ENCODE results near the gene ATP5PF. TPM values are rescaled to one million over a fixed set of nuclear protein-coding genes. Genes with fewer than 3 reads are reported as not detected.

ATP5PF gene
- total and polyA plus RNA-seq, 2 donors from 2014 or later = 117 to 998 TPM

DNA sequence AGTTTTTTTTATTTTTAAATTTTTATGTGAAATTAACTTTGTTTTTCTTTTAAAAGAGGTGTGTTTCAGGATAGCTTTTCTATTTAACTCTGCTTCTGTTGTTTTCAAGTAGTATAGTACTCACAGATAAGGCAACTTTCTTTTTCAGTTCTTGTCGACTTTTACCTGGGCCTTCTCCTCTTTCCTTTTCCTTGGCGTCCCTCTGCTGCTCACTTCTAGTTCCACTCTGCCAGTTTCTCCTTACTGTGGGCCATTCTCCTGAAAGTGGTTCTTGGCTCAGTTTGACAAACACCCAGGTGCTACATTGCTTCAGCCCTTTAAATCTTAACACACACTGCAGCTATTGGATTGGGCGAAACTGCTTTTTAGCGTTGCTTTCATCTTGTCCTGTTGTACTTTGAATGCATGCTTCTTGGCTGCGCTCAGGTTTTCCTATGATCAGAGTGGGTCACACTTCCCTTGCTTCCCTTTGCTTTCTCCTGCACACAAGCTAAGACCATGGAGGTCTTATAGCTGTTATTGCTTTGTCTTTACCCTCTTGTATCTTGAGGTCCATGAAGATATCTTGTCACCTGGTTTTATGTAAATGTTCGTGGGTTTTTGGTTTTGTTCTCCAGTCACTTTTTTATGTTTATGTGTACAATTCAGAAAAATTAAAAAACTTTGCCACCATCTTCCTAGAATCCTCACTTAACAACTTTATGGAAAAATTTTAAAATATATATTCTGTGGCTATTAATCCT is 21.7 kb upstream of the ATP5PF start:
- FAIRE-seq = no peak
- H3K27ac ChIP-seq (ENCODE audit: low read depth in 2 of 2, low read length in 2 of 2) = no peak overlapping the region

DNA sequence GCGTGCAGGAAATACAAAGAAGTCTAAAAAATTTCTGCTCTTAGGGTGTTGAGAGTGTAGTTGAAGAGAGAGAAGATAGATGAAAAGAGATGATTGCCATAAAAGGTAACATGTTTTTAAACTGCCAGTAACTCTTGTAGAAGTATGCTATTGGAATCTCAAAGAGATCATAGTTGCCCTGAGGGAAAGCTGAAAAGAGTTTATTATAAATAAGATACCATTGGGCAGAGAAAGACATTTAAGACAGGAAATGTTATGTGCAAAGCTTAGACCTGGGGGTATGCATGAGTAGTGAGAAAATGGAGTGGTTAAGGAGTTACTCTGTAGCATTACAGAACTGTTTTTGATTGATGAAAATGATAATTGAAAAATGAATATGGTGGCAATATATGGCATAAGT is 17.7 kb upstream of the ATP5PF start:
- H3K9me3 ChIP-seq (ENCODE audit: control insufficient read depth in 2 of 3, insufficient read depth in 1 of 3, low read length in 3 of 3) = no peaks in the 10 kb centered on the region
- intact Hi-C loops (cut with DNase I) = no loop called here
- TF ChIP-seq, protein P1, sequence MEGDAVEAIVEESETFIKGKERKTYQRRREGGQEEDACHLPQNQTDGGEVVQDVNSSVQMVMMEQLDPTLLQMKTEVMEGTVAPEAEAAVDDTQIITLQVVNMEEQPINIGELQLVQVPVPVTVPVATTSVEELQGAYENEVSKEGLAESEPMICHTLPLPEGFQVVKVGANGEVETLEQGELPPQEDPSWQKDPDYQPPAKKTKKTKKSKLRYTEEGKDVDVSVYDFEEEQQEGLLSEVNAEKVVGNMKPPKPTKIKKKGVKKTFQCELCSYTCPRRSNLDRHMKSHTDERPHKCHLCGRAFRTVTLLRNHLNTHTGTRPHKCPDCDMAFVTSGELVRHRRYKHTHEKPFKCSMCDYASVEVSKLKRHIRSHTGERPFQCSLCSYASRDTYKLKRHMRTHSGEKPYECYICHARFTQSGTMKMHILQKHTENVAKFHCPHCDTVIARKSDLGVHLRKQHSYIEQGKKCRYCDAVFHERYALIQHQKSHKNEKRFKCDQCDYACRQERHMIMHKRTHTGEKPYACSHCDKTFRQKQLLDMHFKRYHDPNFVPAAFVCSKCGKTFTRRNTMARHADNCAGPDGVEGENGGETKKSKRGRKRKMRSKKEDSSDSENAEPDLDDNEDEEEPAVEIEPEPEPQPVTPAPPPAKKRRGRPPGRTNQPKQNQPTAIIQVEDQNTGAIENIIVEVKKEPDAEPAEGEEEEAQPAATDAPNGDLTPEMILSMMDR (IDR thresholded peaks at IDR 0.05; ENCODE audit: borderline replicate concordance, extremely low read depth, insufficient read depth) = no peak
- FAIRE-seq (no peak), DNase-seq (no peak)
- no peak overlapping the region for H3K4me3 ChIP-seq (ENCODE audit: low read length in 3 of 3)
- no peaks in the 10 kb centered on the region for H3K27me3 ChIP-seq (ENCODE audit: control insufficient read depth, insufficient read depth, low read length)
- H3K27ac ChIP-seq (ENCODE audit: low read depth in 2 of 2, low read length in 2 of 2) = no peak overlapping the region
- H3K9ac ChIP-seq (ENCODE audit: low read length in 3 of 3) = no peak overlapping the region
- H3K4me1 ChIP-seq (ENCODE audit: control insufficient read depth in 2 of 3, insufficient read depth in 2 of 3, low read depth in 1 of 3, low read length in 3 of 3) = no peaks in the 10 kb centered on the region
- peaks cover 4 to 21% (median 15%) of the 10 kb centered on the region in 3 donors for H3K36me3 ChIP-seq (ENCODE audit: control insufficient read depth in 2 of 3, insufficient read depth in 3 of 3, low read length in 3 of 3)

More for the DNA sequence above, 21.7 kb upstream of the ATP5PF start:
- Histone ChIP-seq H3K27me3 (ENCODE audit: control insufficient read depth, insufficient read depth, low read length) (no peaks in the 10 kb centered on the region), H3K9me3 (ENCODE audit: control insufficient read depth in 2 of 3, insufficient read depth in 1 of 3, low read length in 3 of 3) (no peaks in the 10 kb centered on the region), H3K9ac (ENCODE audit: low read length in 3 of 3) (no peak overlapping the region), H3K4me1 (ENCODE audit: control insufficient read depth in 2 of 3, insufficient read depth in 2 of 3, low read depth in 1 of 3, low read length in 3 of 3) (no peaks in the 10 kb centered on the region), H3K4me3 (ENCODE audit: low read length in 3 of 3) (no peak overlapping the region), H3K36me3 (ENCODE audit: control insufficient read depth in 2 of 3, insufficient read depth in 3 of 3, low read length in 3 of 3) (peaks cover 2 to 46% (median 17%) of the 10 kb centered on the region in 3 donors)
- TF ChIP-seq, protein P1 (IDR thresholded peaks at IDR 0.05; ENCODE audit: borderline replicate concordance, extremely low read depth, insufficient read depth) = no peak
- intact Hi-C loops (cut with DNase I) = no loop called here
- no peak for DNase-seq

DNA sequence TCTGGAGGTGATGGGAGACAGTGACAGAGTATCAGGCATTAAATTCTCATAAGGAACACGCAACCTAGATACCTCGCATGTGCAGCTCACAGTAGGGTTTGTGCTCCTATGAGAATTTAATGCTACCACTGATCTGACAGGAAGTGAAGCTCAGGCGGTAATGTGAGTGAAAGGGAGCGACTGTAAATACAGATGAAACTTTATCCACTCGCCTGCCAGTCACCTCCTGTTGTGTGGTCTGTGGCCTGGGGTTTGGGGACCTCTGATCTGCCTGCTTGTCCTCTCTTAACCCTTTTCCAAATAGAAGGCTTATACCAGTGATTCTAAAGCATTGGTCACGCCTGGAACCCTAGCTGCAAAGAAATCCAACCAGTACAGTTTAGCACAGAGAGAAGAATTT is 15.4 kb upstream of the ATP5PF start:
- FAIRE-seq (no peak), DNase-seq (peak in 2 of 5 donors; percentile 8 to 22)
- H3K4me3 ChIP-seq (ENCODE audit: low read length in 3 of 3) = no peak overlapping the region
- H3K27ac ChIP-seq (ENCODE audit: low read depth in 2 of 2, low read length in 2 of 2) = no peak overlapping the region
- TF ChIP-seq, protein P1 (IDR thresholded peaks at IDR 0.05; ENCODE audit: borderline replicate concordance, extremely low read depth, insufficient read depth) = no peak
- H3K27me3 ChIP-seq (ENCODE audit: control insufficient read depth, insufficient read depth, low read length) = no peaks in the 10 kb centered on the region
- no peaks in the 10 kb centered on the region for H3K4me1 ChIP-seq (ENCODE audit: control insufficient read depth in 2 of 3, insufficient read depth in 2 of 3, low read depth in 1 of 3, low read length in 3 of 3)
- peaks cover 4 to 26% (median 19%) of the 10 kb centered on the region in 3 donors for H3K36me3 ChIP-seq (ENCODE audit: control insufficient read depth in 2 of 3, insufficient read depth in 3 of 3, low read length in 3 of 3)
- intact Hi-C loops (cut with DNase I) = no loop called here
- H3K9me3 ChIP-seq (ENCODE audit: control insufficient read depth in 2 of 3, insufficient read depth in 1 of 3, low read length in 3 of 3) = no peaks in the 10 kb centered on the region
- H3K9ac ChIP-seq (ENCODE audit: low read length in 3 of 3) = no peak overlapping the region

Data from kidney (tissue), 14 donors.